ENCODE measurements around the gene ABHD12B.

- no peak for TF ChIP-seq TAF1 (IDR thresholded peaks at IDR 0.05; ENCODE audit: low read depth, low read length)
- TF ChIP-seq POLR2A (IDR thresholded peaks at IDR 0.05; ENCODE audit: low read depth, low read length): peak; percentile 20; the same call in 1 of the 2 replicates
Observed at GRCh38 chr14:50830044-50830931, 41.6 kb upstream of the ABHD12B start.

All from GM12891 (cell line).